Measurements from ENCODE around the gene ZSCAN20.
"Not testable (repeated sequence)": the region's sequence is repeated elsewhere in the genome, so short reads cannot be mapped to it uniquely, and the experiment has no call there.

DNA sequence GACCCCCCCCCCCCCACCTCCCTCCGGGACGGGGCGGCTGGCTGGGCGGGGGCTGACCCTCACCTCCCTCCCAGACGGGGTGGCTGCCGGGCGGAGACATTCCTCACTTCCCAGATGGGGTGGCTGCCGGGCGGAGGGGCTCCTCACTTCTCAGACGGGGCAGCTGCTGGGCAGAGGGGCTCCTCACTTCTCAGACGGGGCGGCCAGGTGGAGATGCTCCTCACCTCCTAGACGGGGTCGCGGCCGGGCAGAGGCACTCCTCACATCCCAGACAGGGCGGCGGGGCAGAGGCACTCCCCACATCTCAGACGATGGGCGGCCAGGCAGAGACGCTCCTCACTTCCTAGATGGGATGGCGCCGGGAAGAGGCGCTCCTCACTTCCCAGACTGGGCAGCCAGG lies 36.8 kb downstream of the ZSCAN20 start:
- TF ChIP-seq CTCF, POLR2A (IDR thresholded peaks at IDR 0.05): not testable (repeated sequence)
